Cardiac septum (tissue), 1 donor: ENCODE measurements around the gene PHGDH. TPM values are rescaled to one million over a fixed set of nuclear protein-coding genes. Genes with fewer than 3 reads are reported as not detected.
"Not testable (repeated sequence)": the region's sequence is repeated elsewhere in the genome, so short reads cannot be mapped to it uniquely, and the experiment has no call there.

Experiments
- DNase-seq: peaks from one replicate; pipeline ENCODE4 v3.0.0-alpha.2; 2020; ENCODE audit warnings: low spot score
- intact Hi-C: fragments of 100-400 bp; cut with DNase I; formaldehyde crosslinking; loops from one replicate; pipeline ENCODE4 v1.14.0; 2022
- total RNA-seq: library from RNA; stranded (reverse); fragmentation: NEBNext Ultra II Directional; extraction: Animal tissue kit (Norgen Biotek cat#: 25700); gene quantifications from one replicate; pipeline ENCODE4 v1.2.1, GENCODE V29; 2021
- donor health status: DM: no; HTN: no; CAD: no.

The PHGDH gene
- total RNA-seq, 1 donor from 2014 or later: 7.4 TPM

- intact Hi-C loops: no loop called here
- DNase-seq: no peak
Measured at GRCh38 chr1:119689511-119689910, 22.2 kb upstream of the PHGDH start.

- intact Hi-C loops, DNase-seq: not testable (repeated sequence)
Measured at GRCh38 chr1:119696863-119697262, 14.9 kb upstream of the PHGDH start.

DNA sequence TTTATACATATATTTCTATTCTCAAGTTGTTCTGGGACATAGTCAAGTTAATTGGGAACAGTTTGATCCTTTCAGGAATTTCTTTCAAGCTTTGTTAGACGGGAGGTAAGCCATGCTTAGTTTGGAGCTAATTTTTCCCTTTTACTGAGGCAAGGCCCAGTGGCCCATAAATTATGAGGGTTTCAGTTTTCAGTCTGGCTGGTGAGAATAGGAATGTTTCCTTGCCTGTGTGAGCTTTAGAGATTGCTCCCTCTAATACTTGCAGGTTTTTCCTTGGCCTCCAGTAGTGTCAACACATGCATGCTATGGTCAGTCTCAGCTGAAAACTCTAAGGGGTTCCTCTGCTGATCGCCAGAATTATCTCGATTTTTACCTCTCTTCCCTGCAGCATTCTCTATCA is 14.1 kb upstream of the PHGDH start:
- intact Hi-C loops: no loop called here
- no peak for DNase-seq

- intact Hi-C loops: no loop called here
Measured at GRCh38 chr1:119700326-119700725, 11.4 kb upstream of the PHGDH start.

DNA sequence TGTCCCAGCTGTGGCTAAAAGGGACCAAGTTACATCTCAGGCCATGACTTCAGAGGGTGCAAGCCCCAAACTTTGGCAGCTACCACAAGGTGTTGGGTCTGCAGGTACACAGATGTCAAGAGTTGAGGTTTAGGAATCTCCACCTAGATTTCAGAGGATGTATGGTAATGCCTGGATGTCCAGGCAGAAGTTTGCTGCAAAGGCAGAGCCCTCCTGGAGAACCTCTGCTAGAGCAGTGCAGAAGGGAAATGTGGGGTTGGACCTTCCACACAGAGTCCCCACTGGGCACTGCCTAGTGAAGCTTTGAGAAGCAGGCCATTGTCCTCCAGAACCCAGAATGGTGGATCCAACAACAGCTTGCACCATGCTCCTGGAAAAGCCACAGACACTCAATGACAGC is 10.1 kb upstream of the PHGDH start:
- no peak for DNase-seq
- intact Hi-C loops: no loop called here

More at GRCh38 chr1:119700326-119700725, 11.4 kb upstream of the PHGDH start:
- no peak for DNase-seq

- intact Hi-C loops: no loop called here
- DNase-seq: no peak
Measured at GRCh38 chr1:119702384-119702783, 9.3 kb upstream of the PHGDH start.

DNA sequence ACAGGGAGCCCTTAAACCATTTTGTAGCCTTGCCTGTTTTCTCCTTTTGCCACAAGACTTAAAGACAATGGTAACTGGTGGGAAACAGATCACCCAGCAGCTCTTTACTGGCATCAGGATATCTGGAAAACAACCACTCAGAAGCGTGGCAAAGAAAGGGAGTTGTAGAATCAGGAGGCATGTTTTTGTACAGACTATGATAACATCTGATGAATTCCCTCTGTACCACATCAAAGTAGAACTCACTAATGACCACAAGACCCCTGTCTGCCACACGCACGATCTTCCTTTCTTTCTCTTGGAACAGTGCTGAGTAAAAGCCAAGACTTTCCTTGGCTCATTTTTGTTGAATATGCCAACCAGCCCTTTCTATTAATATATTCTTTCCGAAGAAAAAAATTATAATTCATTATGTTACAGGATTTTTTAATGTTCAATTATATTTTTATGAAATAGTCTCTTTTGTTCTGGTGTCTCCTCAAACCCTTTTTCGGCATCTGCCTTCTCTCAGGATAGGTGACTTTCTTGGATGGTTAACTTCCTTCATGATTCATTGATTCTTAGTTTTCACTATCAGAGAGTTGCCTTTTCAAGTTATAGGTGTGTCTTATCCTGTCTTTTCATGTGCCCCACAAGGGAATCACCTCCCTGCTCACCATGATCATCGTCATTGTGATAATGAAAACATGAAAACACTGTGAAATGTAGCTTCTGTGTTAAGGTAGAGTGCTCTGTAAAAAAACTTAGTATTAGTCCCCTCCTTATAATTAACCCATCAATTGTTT is 7.9 kb upstream of the PHGDH start:
- intact Hi-C loops: no loop called here
- no peak for DNase-seq

GRCh38 chr1:119706599-119706998 is 5.1 kb upstream of the PHGDH start:
- DNase-seq, intact Hi-C loops: not testable (repeated sequence)

DNA sequence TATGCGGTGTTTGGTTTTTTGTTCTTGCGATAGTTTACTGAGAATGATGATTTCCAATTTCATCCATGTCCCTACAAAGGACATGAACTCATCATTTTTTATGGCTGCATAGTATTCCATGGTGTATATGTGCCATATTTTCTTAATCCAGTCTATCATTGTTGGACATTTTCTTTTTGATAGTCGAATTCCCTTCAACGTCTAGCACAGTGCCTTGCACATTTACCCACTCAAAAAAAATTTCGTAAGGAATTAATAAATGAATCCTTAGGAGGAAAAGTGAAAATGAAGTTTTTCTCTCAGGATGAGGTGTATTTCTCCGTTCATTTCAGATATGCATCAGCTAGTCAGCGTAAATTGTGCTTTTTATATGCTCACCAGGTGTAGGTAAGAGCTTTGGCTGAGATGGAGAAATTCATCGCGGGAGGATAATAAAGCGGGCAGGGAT is 354 bp upstream of the PHGDH start:
- intact Hi-C loops, DNase-seq: not testable (repeated sequence)

GRCh38 chr1:119712342-119713038 is 756 bp downstream of the PHGDH start:
- DNase-seq: no peak
- intact Hi-C loops: no loop called here

GRCh38 chr1:119713039-119713748 is 1.5 kb downstream of the PHGDH start:
- intact Hi-C loops: no loop called here

DNA sequence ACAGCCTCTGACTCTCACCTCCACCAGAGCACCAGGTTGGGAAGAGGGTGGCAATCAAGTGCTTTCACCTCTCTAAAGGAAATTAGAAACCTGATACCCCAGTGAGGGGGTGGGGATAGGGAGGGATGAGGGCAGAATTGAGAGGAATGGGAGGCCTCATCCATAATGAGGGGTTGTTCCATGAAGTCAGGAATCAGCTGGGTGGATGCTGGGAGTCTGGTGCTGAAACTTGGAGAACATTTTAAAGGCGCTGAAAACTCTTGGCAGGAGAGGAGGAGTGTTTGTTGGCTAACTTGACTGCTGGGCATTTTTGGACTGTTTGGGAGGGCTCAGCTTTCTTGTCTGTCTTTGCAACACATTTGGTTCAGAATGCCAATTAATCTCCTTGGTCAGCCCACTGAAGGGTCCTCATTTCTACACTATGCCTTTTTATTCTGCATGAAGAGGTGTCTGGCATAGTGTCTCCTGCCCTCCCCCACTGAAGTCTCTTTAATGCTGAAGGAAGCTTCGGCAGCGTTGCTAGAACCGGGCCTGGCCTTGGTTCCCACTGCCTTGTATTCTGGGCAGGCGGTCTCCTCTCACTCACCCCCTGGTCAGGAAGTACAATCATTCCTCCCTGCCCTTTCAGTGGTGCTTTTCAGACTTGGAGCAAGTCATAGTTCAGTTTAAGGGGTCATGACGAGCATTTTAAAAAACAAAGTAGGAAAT is 2.2 kb downstream of the PHGDH start:
- intact Hi-C loops: no loop called here
- no peak for DNase-seq

More at GRCh38 chr1:119713039-119713748, 1.5 kb downstream of the PHGDH start:
- no peak for DNase-seq

DNA sequence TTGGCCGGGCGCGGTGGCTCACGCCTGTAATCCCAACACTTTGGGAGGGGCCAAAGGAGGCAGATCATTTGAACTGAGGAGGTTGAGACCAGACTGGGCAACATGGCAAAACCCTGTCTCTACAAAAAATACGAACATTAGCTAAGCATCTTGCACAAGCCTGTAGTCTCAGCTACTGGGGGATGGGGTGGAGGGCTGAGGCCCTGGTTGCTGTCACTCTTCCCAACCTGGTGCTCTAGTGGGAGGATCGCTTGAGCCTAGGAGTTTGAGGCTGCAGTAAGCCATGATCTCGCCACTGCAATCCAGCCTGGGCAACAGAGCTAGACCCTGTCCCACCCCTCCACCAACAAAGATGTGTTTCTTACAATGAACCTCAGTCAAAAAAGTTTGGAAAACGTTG is 2.8 kb downstream of the PHGDH start:
- intact Hi-C loops: no loop called here
- DNase-seq: no peak

GRCh38 chr1:119715542-119715941 is 3.8 kb downstream of the PHGDH start:
- intact Hi-C loops: no loop called here
- DNase-seq: no peak

DNA sequence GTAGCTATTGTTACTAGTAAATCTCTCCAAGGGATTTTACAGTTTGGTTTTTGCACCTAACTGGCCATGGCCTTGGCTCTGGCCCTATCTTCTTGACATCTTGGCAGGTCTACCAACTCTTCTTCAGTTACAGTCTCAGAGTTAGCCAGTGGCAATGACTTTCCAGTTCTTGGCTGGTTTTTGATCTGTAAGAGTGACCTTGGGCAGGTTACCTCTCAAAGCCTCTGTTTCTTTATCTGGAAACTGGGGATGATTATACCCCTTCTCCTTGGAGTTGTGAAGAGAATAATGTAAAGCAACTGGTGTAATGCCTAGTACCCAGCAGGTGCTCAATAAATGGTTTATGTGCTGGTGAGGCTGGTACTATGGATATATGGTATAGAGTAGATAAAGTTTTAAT is 6.7 kb downstream of the PHGDH start:
- intact Hi-C loops: no loop called here
- DNase-seq: no peak

GRCh38 chr1:119718972-119719371 is 7.2 kb downstream of the PHGDH start:
- intact Hi-C loops: no loop called here

GRCh38 chr1:119720866-119721440 is 9.2 kb downstream of the PHGDH start:
- intact Hi-C loops: no loop called here
- DNase-seq: no peak

More at GRCh38 chr1:119718972-119719371, 7.2 kb downstream of the PHGDH start:
- DNase-seq: no peak

DNA sequence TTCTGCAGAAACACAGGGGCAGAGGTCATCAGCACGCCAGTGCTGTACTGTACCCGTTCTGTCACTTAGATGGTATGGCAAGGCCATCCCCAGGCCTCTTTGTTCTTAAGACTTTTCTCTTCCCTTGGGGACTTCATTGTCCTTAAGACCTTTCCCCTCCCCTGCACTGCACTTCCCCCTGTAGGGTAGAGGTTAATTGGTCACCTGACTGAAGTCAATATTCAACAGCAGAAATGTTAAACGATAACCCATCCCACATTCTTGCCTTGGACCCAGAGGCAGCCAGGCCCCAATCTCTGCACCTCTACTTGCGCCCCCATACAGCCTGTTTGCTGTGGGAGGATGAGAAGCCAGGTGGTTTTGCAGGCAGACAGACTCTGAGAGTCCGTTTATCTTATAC is 10.2 kb downstream of the PHGDH start:
- intact Hi-C loops: no loop called here

DNA sequence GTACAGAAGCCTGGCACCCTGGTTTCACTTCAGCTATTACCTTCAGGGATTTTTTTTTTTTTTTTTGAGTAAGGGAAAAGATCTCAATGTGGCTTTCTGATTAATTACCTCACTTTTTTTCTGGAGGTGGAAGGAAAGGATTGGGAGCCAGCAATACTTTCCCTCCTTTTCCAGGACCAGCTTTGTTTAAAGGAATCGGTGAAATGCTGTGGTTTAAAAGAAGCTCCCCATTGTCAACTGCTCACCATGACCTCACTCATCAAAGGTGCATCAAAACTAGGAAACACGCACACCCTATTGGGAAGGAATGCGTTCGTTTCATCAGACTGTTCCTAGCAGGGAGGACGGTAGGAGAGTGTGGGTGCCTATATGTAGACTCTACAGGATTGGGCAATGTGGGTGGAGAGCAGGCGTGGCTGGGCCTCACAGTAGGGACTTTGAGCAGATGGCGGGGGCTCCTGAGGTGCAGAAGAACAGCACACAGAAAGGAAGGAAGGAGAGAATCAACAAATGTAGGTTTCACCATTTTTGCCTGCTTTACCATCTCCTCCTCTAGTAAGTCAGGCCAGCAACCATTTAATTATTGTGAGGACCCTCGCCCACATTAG is 13.0 kb downstream of the PHGDH start:
- intact Hi-C loops: no loop called here
- no peak for DNase-seq

More for the DNA sequence above, 10.2 kb downstream of the PHGDH start:
- no peak for DNase-seq
